Glutamatergic neuron (in vitro differentiated cells): ENCODE data around the gene RBMXL3. TPM values are rescaled to one million over a fixed set of nuclear protein-coding genes. Genes with fewer than 3 reads are reported as not detected.

Source experiments
- DNase-seq: peaks from one replicate; pipeline ENCODE4 v3.0.0; 2022
- H3K27ac Mint-ChIP-seq: one replicate; pipeline ENCODE4 v1.8.0; 2020; ENCODE audit warnings: mild to moderate bottlenecking, mixed read lengths, inconsistent platforms; ENCODE audit not compliant: unreplicated experiment
- H3K27me3 Mint-ChIP-seq: one replicate; pipeline ENCODE4 v1.8.0; 2020; ENCODE audit warnings: mild to moderate bottlenecking, moderate library complexity, mixed read lengths, inconsistent platforms; ENCODE audit not compliant: unreplicated experiment
- H3K36me3 Mint-ChIP-seq: one replicate; pipeline ENCODE4 v1.8.0; 2020; ENCODE audit warnings: mild to moderate bottlenecking, mixed read lengths, inconsistent platforms; ENCODE audit not compliant: unreplicated experiment
- H3K4me1 Mint-ChIP-seq: one replicate; pipeline ENCODE4 v1.8.0; 2020; ENCODE audit warnings: mild to moderate bottlenecking, low read depth, mixed read lengths, inconsistent platforms; ENCODE audit not compliant: unreplicated experiment
- H3K4me3 Mint-ChIP-seq: one replicate; pipeline ENCODE4 v1.8.0; 2020; ENCODE audit warnings: mild to moderate bottlenecking, mixed read lengths, inconsistent platforms; ENCODE audit not compliant: unreplicated experiment
- H3K9me3 Mint-ChIP-seq: one replicate; pipeline ENCODE4 v1.8.0; 2020; ENCODE audit warnings: mild to moderate bottlenecking, moderate library complexity, mixed read lengths, inconsistent platforms; ENCODE audit not compliant: unreplicated experiment
- long read RNA-seq: library from polyadenylated mRNA; unstranded; transcript quantifications from one replicate; pipeline ENCODE4 v2.0.0, GENCODE V29; 2020; ENCODE audit not compliant: unreplicated experiment
- total RNA-seq: library from RNA; stranded (reverse); fragmentation: NEBNext Ultra II Directional; extraction: Animal tissue kit (Norgen Biotek cat#: 25700); gene quantifications from one replicate; pipeline ENCODE4 v1.2.1, GENCODE V29; 2021; ENCODE audit not compliant: unreplicated experiment
- TF ChIP-seq, protein P1 (sequence below): fragments of 200-600 bp; sonication (generic); IDR thresholded peaks from one replicate; pipeline ENCODE4 v1.5.0; 2021; ENCODE audit not compliant: partially characterized antibody, unreplicated experiment

Gene RBMXL3
- not detected for total RNA-seq
- long read RNA-seq: 0 reads

DNA sequence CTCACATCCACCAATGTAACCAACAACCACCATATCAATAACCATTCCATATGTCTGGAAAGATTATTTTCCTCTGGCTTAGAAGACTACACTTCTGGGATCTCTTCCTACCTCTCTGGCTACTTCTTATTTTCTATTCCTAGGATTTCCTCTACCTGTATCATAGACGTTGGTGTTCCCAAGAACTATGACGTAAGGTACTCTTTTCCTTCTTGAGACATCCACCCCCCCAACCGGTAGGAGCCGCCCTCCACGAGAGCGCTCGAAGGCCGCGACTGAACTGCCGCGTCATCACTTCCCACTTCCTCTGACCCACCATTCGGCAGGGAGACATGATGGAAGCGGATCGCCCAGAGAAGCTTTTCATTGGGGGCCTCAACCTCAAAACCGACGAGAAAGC, at the start of gene RBMXL3:
Gene RBMXL3 (plus strand): TSS at position 301 of the 400 bp plus-strand sequence. CDS start 32 bp downstream, at position 333.
- no peak within 1 kb of the TSS for H3K27ac Mint-ChIP-seq
- H3K9me3 Mint-ChIP-seq: peaks cover 2% of the 10 kb centered on the region
- TF ChIP-seq, protein P1, sequence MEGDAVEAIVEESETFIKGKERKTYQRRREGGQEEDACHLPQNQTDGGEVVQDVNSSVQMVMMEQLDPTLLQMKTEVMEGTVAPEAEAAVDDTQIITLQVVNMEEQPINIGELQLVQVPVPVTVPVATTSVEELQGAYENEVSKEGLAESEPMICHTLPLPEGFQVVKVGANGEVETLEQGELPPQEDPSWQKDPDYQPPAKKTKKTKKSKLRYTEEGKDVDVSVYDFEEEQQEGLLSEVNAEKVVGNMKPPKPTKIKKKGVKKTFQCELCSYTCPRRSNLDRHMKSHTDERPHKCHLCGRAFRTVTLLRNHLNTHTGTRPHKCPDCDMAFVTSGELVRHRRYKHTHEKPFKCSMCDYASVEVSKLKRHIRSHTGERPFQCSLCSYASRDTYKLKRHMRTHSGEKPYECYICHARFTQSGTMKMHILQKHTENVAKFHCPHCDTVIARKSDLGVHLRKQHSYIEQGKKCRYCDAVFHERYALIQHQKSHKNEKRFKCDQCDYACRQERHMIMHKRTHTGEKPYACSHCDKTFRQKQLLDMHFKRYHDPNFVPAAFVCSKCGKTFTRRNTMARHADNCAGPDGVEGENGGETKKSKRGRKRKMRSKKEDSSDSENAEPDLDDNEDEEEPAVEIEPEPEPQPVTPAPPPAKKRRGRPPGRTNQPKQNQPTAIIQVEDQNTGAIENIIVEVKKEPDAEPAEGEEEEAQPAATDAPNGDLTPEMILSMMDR: no peak
- H3K27me3 Mint-ChIP-seq: peaks cover 3% of the 10 kb centered on the region
- DNase-seq: no peak
- H3K36me3 Mint-ChIP-seq: no peaks in the 10 kb centered on the region
- H3K4me3 Mint-ChIP-seq: no peak within 1 kb of the TSS
- peaks cover 5% of the 10 kb centered on the region for H3K4me1 Mint-ChIP-seq

DNA sequence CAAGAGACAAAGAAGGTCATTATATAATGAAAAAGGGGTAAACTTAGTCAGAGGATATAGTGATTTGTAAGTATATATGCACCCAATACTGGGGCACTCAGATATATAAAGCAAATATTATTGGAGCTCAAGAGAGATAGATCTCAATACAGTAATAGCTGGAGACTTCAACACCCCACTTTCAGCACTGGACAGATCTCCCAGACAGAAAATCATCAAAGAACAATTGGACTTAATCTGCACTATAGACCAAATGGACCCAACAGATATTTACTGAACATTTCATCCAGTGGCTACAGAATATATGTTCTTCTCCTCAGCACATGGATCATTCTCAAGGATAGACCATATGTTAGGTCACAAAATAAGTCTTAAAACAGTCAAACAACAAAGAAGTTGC, 47.2 kb upstream of the RBMXL3 start:
- Mint-ChIP-seq H3K4me1 (no peaks in the 10 kb centered on the region), H3K9me3 (peaks cover 5% of the 10 kb centered on the region), H3K4me3 (no peak overlapping the region), H3K27ac (no peak overlapping the region), H3K27me3 (no peaks in the 10 kb centered on the region), H3K36me3 (peaks cover 16% of the 10 kb centered on the region)
- no peak for DNase-seq
- TF ChIP-seq, protein P1: no peak

DNA sequence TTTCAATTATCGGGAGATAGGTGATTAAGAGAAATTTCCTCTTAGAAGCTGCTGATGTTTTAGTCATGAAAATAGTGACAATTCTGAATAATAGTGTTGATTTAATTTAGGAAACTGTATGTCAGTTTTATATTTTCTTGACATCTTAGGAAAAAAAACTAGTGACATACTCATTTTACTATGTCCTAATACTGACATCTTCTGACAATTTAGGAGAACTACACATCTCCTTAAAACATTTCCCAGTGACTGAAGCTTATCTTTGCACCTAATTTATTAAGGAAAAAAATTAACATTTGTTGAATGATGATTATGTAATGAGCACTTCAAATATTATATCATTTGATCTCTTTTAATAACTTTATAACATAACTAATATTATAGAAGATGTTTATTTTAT, 42.0 kb upstream of the RBMXL3 start:
- Mint-ChIP-seq H3K27ac (no peak overlapping the region), H3K4me1 (no peaks in the 10 kb centered on the region), H3K27me3 (peaks cover 2% of the 10 kb centered on the region), H3K4me3 (no peak overlapping the region), H3K9me3 (peaks cover 1% of the 10 kb centered on the region), H3K36me3 (peaks cover 12% of the 10 kb centered on the region)
- DNase-seq: no peak
- TF ChIP-seq, protein P1: peak; percentile 24

DNA sequence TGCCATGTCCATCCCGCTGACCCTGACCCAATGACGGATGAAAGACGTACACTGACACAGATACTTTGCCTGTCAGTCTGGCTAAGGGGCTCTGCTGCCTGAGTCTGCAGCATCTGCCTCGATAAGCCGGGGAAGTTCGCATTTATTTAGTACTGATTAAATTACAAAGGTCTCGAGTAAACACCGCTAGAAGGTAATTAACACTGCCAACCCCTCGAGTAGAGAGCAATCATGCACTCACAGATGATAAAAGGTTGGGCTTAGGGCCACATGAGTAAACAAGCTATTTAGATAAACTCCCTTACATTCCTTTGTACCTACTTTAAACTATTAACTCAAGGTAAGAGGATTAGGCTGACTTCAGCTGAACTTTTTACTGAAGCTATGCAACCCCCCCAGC, 16.0 kb upstream of the RBMXL3 start:
- TF ChIP-seq, protein P1: no peak
- Mint-ChIP-seq H3K27ac (no peak overlapping the region), H3K9me3 (peaks cover 2% of the 10 kb centered on the region), H3K27me3 (no peaks in the 10 kb centered on the region), H3K36me3 (no peaks in the 10 kb centered on the region), H3K4me3 (no peak overlapping the region), H3K4me1 (no peaks in the 10 kb centered on the region)
- no peak for DNase-seq

DNA sequence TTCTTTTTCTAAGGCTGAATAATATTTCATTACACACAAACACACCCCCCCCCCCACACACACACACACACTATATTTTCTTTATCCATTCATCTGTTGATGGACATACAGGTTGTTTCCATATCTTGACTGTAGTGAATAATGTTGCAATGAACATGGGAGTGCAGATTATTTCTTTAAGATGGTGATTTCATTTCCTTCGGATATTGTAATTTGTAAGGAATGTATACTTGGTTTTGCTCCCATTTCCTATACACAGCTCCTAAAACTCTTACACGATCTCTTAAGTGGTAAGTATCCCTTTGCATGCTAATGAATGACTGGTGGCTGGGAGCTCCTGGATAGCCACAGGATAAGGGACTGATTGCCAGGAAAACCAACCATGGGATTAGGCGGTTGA, 14.7 kb upstream of the RBMXL3 start:
- TF ChIP-seq, protein P1: no peak
- Mint-ChIP-seq H3K4me3 (no peak overlapping the region), H3K4me1 (no peaks in the 10 kb centered on the region), H3K27me3 (no peaks in the 10 kb centered on the region), H3K36me3 (no peaks in the 10 kb centered on the region), H3K9me3 (peaks cover 2% of the 10 kb centered on the region), H3K27ac (no peak overlapping the region)
- DNase-seq: no peak
